GM20000 (cell line): ENCODE measurements around the gene F7.

Source experiments
- DNase-seq: peaks from one replicate; pipeline ENCODE4 v3.0.0; 2012; ENCODE audit warnings: low spot score
- CTCF ChIP-seq: IDR thresholded peaks from 2 replicates; pipeline ENCODE4 v1.5.1; 2012; ENCODE audit warnings: mild to moderate bottlenecking, control low read depth; ENCODE audit errors: extremely low read depth, missing control alignments

Gene F7

GRCh38 chr13:113061271-113061625 lies 44.3 kb upstream of the F7 start:
- no peak for TF ChIP-seq CTCF

GRCh38 chr13:113061796-113062425 lies 43.7 kb upstream of the F7 start:
- no peak for DNase-seq
- TF ChIP-seq CTCF = no peak

More at GRCh38 chr13:113061271-113061625, 44.3 kb upstream of the F7 start:
- no peak for DNase-seq

GRCh38 chr13:113062691-113063090 lies 42.9 kb upstream of the F7 start:
- no peak for DNase-seq
- TF ChIP-seq CTCF = no peak

- no peak for DNase-seq
- TF ChIP-seq CTCF = no peak
Observed at GRCh38 chr13:113063091-113063491, 42.5 kb upstream of the F7 start.

- no peak for DNase-seq
- TF ChIP-seq CTCF = no peak
Observed at GRCh38 chr13:113064000-113064533, 41.5 kb upstream of the F7 start.

GRCh38 chr13:113064534-113065405 lies 40.8 kb upstream of the F7 start:
- TF ChIP-seq CTCF = no peak
- no peak for DNase-seq
